Prostate gland (tissue), 2 donors: Measurements from ENCODE around the gene FHL3. TPM values are rescaled to one million over a fixed set of nuclear protein-coding genes. Genes with fewer than 3 reads are reported as not detected.
A peak's percentile ranks its signal among the peaks of the same experiment; 100 is the strongest.

ENCODE experiments used
- DNase-seq: peaks from one replicate; pipeline ENCODE4 v3.0.0-alpha.2; 2019; ENCODE audit warnings: low spot score
- H3K27ac ChIP-seq, 2 donors: fragments of 200-600 bp; sonication (generic); 2 replicates each; pipeline ENCODE4 v1.5.1; 2017 to 2019
- H3K27me3 ChIP-seq: fragments of 200-600 bp; sonication (generic); replicated peaks from 2 replicates; pipeline ENCODE4 v1.5.1; 2019; ENCODE audit not compliant: insufficient read depth
- H3K36me3 ChIP-seq, 2 donors: fragments of 200-600 bp; sonication (generic); 1 replicate in 1 of 2; 2 replicates in 1 of 2; pipeline versions ENCODE4 v1.5.1 to v1.8.1; 2017 to 2019
- H3K4me1 ChIP-seq: fragments of 200-600 bp; sonication (generic); replicated peaks from 2 replicates; pipeline ENCODE4 v1.5.1; 2019
- H3K4me3 ChIP-seq, 2 donors: fragments of 200-600 bp; sonication (generic); 2 replicates each; pipeline ENCODE4 v1.5.1; 2017 to 2019
- H3K9me3 ChIP-seq: fragments of 200-600 bp; sonication (generic); 2 replicates; pipeline ENCODE4 v1.5.1; 2017
- POLR2A ChIP-seq: fragments of 450-650 bp; IDR thresholded peaks from one replicate; pipeline ENCODE4 v1.6.1; 2016; ENCODE audit warnings: antibody characterized with exemption, mild to moderate bottlenecking
- POLR2AphosphoS5 ChIP-seq: sonication (generic); formaldehyde crosslinking; IDR thresholded peaks from one replicate; pipeline ENCODE4 v1.6.1; 2017; ENCODE audit warnings: antibody characterized with exemption
- WGBS: methylation state at CpG from one replicate; pipeline ENCODE4 v1.1.5; 2018; 5-methylcytosine and 5-hydroxymethylcytosine counted together
- intact Hi-C: fragments of 100-400 bp; cut with DNase I; formaldehyde crosslinking; loops from one replicate; pipeline ENCODE4 v1.14.2; 2022
- total RNA-seq, 2 donors: library from RNA; depleted of rRNA; stranded (reverse); fragments of >200 nt; gene quantifications; one replicate each; pipeline ENCODE4 v1.1.0, GENCODE V29; 2016
- TF ChIP-seq, protein P1 (sequence below), 4 experiments: fragments of 200-600 bp in 2 of 4; fragments of 450-650 bp in 2 of 4; sonication (generic) in 2 of 4; IDR thresholded peaks; 1 replicate in 3 of 4; 2 replicates in 1 of 4; pipeline ENCODE4 v1.5.1; 2016 to 2019; ENCODE audit warnings: antibody characterized with exemption in 4 of 4, mild to moderate bottlenecking in 2 of 4, moderate library complexity in 2 of 4

FHL3 gene
- total RNA-seq, 2 donors from 2014 or later, result 14.2 to 40.6 TPM

DNA sequence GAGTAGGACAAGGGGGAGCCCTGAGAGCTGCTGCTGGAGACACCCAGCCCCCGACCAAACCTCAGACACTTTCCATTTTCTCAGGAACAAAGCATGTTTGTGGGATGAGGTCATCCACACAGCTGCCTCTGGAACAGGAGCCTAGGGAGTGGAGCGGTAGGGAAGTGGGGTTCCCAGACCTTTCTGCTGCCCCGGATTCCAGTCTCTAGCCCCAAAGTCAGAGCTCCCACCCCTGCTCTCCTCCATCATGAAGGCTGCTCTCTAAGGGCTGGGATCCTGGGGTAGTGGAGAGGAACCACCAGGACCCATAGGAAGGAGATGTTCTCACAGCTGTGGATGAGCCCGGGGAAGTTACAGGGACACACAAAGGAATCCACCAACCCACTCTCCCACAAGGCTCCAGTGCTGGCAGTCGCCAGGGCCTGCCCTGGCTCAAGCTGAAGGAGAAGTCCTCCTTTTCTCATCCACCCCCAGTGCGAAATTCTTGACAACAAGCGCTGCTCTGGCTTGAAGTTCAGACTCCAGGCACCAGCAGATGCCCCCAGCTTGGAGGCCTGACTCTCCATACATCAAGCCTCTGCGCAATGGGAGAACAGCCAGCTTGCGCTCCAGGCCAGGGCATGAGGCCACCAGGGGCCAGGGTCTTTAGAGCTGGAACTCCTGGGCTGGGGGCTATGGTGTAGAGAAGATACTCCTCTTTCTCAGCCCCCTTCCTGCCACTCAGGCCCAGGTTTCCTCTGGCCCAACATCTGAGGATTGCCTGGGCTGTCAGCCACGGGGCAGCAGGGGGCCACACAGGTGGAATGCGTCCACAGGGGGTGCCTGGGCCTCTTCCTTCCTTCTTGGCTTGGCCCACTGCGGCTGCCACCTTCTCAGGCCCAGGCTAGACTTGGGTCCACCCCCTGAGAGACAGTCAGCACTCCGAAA is 4.5 kb downstream of the FHL3 start:
- Histone ChIP-seq H3K27me3 (no peaks in the 10 kb centered on the region), H3K27ac (peak overlapping the region; percentile 75), H3K4me1 (no peaks in the 10 kb centered on the region), H3K36me3 (no peaks in the 10 kb centered on the region), H3K4me3 (no peak overlapping the region), H3K9me3 (no peaks in the 10 kb centered on the region)
- TF ChIP-seq POLR2A (no peak), POLR2AphosphoS5 (no peak)
- TF ChIP-seq, protein P1, sequence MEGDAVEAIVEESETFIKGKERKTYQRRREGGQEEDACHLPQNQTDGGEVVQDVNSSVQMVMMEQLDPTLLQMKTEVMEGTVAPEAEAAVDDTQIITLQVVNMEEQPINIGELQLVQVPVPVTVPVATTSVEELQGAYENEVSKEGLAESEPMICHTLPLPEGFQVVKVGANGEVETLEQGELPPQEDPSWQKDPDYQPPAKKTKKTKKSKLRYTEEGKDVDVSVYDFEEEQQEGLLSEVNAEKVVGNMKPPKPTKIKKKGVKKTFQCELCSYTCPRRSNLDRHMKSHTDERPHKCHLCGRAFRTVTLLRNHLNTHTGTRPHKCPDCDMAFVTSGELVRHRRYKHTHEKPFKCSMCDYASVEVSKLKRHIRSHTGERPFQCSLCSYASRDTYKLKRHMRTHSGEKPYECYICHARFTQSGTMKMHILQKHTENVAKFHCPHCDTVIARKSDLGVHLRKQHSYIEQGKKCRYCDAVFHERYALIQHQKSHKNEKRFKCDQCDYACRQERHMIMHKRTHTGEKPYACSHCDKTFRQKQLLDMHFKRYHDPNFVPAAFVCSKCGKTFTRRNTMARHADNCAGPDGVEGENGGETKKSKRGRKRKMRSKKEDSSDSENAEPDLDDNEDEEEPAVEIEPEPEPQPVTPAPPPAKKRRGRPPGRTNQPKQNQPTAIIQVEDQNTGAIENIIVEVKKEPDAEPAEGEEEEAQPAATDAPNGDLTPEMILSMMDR (IDR thresholded peaks at IDR 0.05), result no peak
- intact Hi-C loops, result no loop called here
- no peak for DNase-seq
- WGBS, result 35% methylated on average over 13 of the region's 13 CpGs

DNA sequence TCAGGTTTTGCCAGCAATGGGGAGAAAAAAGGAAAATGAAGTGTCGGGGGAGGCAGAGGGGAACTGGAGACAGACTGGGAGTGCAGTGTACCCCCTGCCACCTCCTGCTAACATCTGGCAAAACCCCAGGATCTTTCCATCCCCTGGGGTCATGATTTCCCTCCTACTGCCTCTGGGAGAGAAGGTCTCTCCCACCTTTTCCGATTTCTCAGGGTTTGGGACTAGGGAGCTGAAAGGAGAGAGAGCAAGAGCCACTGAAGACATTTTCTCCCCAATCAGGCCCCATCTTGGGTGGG is 5.1 kb downstream of the FHL3 start:
- intact Hi-C loops, result no loop called here
- no peak for DNase-seq
- 65% methylated on average over 2 of the region's 2 CpGs for WGBS
- Histone ChIP-seq H3K4me3 (no peak overlapping the region), H3K27me3 (no peaks in the 10 kb centered on the region), H3K9me3 (no peaks in the 10 kb centered on the region), H3K4me1 (no peaks in the 10 kb centered on the region), H3K36me3 (no peaks in the 10 kb centered on the region), H3K27ac (peak overlapping the region; percentile 75)
- TF ChIP-seq, protein P1 (IDR thresholded peaks at IDR 0.05), result no peak
- TF ChIP-seq POLR2AphosphoS5 (no peak), POLR2A (no peak)

DNA sequence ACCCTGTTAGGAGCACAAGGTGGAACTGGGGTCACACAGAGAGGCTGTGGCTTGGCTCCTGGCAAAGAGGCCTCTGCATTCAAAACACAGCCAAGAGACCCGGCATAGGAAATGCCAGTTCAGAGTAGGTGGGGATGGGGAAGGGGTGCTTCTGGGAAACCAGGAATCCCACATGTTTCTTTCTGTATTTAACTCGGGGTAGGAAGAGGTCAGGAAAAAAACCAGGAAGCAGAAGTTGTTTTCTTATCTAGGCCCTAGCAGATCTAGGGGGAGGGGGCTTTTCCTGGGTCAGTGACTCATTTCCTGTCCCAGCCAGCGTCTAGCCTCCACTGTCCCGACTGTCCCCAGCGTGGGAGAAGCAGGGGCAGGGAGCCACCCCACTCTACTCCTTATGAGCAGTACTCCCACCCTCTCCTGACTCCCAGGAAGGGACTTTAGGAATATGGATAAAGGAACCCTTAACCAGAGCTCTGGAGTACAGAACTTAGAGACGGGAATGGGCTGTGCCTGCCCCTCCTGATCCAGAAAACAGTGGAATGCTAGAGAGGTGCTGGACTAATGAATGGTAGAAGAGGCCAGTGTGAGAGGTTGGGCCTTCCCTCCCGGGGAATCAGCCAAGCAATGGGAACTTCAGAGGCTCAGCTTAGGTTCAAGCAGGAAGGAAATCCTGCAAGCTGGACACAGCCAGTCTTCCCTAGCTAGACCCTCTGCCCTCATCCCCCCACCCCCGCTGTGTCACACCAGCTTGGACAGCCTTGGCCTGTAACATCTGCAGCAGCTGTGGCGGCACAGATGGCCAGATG is 5.7 kb downstream of the FHL3 start:
- 27% methylated on average over 9 of the region's 9 CpGs for WGBS
- Histone ChIP-seq H3K9me3 (no peaks in the 10 kb centered on the region), H3K4me1 (no peaks in the 10 kb centered on the region), H3K36me3 (no peaks in the 10 kb centered on the region), H3K27me3 (no peaks in the 10 kb centered on the region), H3K4me3 (no peak overlapping the region), H3K27ac (peak overlapping the region; percentile 75)
- no peak for DNase-seq
- TF ChIP-seq POLR2A, result no peak
- TF ChIP-seq, protein P1 (IDR thresholded peaks at IDR 0.05), result no peak
- TF ChIP-seq POLR2AphosphoS5, result no peak
- intact Hi-C loops, result no loop called here

DNA sequence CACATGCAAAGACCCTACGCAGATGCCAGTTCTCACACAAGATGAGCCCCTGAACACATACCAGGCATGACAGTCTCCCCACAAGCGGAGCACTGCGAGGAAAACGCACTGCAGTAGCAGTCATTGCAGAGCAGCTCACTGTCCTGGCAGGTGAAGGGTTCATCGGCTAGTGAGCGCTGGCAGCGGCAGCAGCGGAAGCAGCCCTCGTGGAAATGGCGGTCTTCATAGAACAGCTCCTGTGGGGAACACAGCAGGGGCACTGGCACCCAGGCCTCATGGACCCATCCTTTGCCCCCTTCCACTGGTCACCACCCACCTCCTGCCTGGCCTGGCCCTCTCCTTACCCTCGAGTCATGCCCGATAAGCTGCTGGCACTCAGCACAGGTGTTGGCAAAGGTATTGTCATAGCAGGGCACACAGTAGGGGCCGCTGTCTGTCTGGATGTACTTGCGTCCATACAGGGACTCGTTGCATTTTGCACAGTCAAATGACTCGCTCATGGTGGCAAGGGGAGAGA is 6.3 kb downstream of the FHL3 start:
- H3K9me3 ChIP-seq, result no peaks in the 10 kb centered on the region
- no peaks in the 10 kb centered on the region for H3K27me3 ChIP-seq
- peak overlapping the region; percentile 75 for H3K27ac ChIP-seq
- TF ChIP-seq, protein P1 (IDR thresholded peaks at IDR 0.05), result no peak
- TF ChIP-seq POLR2A (no peak), POLR2AphosphoS5 (no peak)
- 72% methylated on average over 16 of the region's 16 CpGs for WGBS
- H3K36me3 ChIP-seq, result no peaks in the 10 kb centered on the region
- H3K4me1 ChIP-seq, result no peaks in the 10 kb centered on the region
- DNase-seq, result no peak
- intact Hi-C loops, result no loop called here
- H3K4me3 ChIP-seq, result no peak overlapping the region
